Loucy (cell line): ENCODE measurements around the gene BCAS3.

ENCODE experiments used
- CTCF ChIP-seq: fragments of 200-600 bp; sonication (generic); conservative IDR thresholded peaks from 2 replicates; pipeline ENCODE4 v1.5.1; 2014; ENCODE audit warnings: mild to moderate bottlenecking, antibody characterized with exemption, low read length
- EZH2phosphoT487 ChIP-seq: fragments of 200-600 bp; IDR thresholded peaks from 2 replicates; pipeline ENCODE4 v1.6.1; 2018; ENCODE audit warnings: antibody characterized with exemption, mild to moderate bottlenecking, moderate library complexity, borderline replicate concordance

- TF ChIP-seq CTCF (no peak), EZH2phosphoT487 (no peak)
Measured at GRCh38 chr17:61149862-61150362, 472.3 kb downstream of the BCAS3 start.
